Peyer's patch (tissue), 4 donors: ENCODE results near the gene ALDH1L1.

Experiments used
- POLR2A ChIP-seq, 2 donors: fragments of 450-650 bp; IDR thresholded peaks; one replicate each; pipeline ENCODE4 v1.5.1; 2017; ENCODE audit warnings: antibody characterized with exemption in 2 of 2, mild to moderate bottlenecking in 2 of 2, moderate library complexity in 2 of 2
- TF ChIP-seq, protein P1 (sequence below), 6 experiments: fragments of 450-650 bp in 4 of 6; fragments of 200-600 bp in 2 of 6; sonication (generic) in 1 of 6; IDR thresholded peaks; one replicate each; pipeline ENCODE4 v1.5.1; 2017 to 2019; ENCODE audit warnings: antibody characterized with exemption in 6 of 6, mild to moderate bottlenecking in 3 of 6, moderate library complexity in 1 of 6

GRCh38 chr3:126113733-126114442 is 66.5 kb downstream of the ALDH1L1 start:
- TF ChIP-seq, protein P1, sequence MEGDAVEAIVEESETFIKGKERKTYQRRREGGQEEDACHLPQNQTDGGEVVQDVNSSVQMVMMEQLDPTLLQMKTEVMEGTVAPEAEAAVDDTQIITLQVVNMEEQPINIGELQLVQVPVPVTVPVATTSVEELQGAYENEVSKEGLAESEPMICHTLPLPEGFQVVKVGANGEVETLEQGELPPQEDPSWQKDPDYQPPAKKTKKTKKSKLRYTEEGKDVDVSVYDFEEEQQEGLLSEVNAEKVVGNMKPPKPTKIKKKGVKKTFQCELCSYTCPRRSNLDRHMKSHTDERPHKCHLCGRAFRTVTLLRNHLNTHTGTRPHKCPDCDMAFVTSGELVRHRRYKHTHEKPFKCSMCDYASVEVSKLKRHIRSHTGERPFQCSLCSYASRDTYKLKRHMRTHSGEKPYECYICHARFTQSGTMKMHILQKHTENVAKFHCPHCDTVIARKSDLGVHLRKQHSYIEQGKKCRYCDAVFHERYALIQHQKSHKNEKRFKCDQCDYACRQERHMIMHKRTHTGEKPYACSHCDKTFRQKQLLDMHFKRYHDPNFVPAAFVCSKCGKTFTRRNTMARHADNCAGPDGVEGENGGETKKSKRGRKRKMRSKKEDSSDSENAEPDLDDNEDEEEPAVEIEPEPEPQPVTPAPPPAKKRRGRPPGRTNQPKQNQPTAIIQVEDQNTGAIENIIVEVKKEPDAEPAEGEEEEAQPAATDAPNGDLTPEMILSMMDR (IDR thresholded peaks at IDR 0.05), result peak in 4 of 6 experiments; percentile 6 to 24 (median 14)
- TF ChIP-seq POLR2A (IDR thresholded peaks at IDR 0.05), result no peak
